Loucy (cell line): Measurements from ENCODE around the gene TRPM3.

Source experiments
- H2AFZ ChIP-seq: fragments of 200-600 bp; sonication (generic); 2 replicates; pipeline ENCODE4 v1.6.0; 2016; ENCODE audit warnings: antibody characterized with exemption, mild to moderate bottlenecking, low read length, moderate library complexity
- H3F3A ChIP-seq: fragments of 200-600 bp; 2 replicates; pipeline ENCODE4 v1.6.0; 2016; ENCODE audit warnings: antibody characterized with exemption, low read depth, mild to moderate bottlenecking
- H3K27me3 ChIP-seq: fragments of 200-600 bp; sonication (generic); 2 replicates; pipeline ENCODE4 v1.6.1; 2014; ENCODE audit warnings: low read length, mild to moderate bottlenecking; ENCODE audit not compliant: insufficient read depth, poor library complexity, severe bottlenecking
- H3K36me3 ChIP-seq: fragments of 200-600 bp; sonication (generic); 2 replicates; pipeline ENCODE4 v1.6.1; 2016; ENCODE audit warnings: low read length; ENCODE audit not compliant: insufficient read depth
- H3K4me1 ChIP-seq: fragments of 200-600 bp; sonication (generic); 2 replicates; pipeline ENCODE4 v1.5.1; 2014; ENCODE audit warnings: low read length, mild to moderate bottlenecking; ENCODE audit not compliant: insufficient read depth, poor library complexity, severe bottlenecking
- H3K4me2 ChIP-seq: fragments of 200-600 bp; sonication (generic); 2 replicates; pipeline ENCODE4 v1.6.0; 2014; ENCODE audit warnings: antibody characterized with exemption, low read length, low read depth, mild to moderate bottlenecking; ENCODE audit not compliant: poor library complexity, severe bottlenecking
- H3K4me3 ChIP-seq: fragments of 200-600 bp; sonication (generic); 2 replicates; pipeline ENCODE4 v1.5.1; 2014; ENCODE audit warnings: low read length, mild to moderate bottlenecking, mixed read lengths; ENCODE audit not compliant: poor library complexity, severe bottlenecking
- H3K79me2 ChIP-seq: fragments of 200-600 bp; sonication (generic); 2 replicates; pipeline ENCODE4 v1.6.1; 2014; ENCODE audit warnings: low read length; ENCODE audit not compliant: insufficient read depth
- H3K9ac ChIP-seq: fragments of 200-600 bp; sonication (generic); 2 replicates; pipeline ENCODE4 v1.6.0; 2014; ENCODE audit warnings: mild to moderate bottlenecking, low read depth, low read length, moderate library complexity; ENCODE audit not compliant: poor library complexity, severe bottlenecking
- H3K9me2 ChIP-seq: fragments of 200-600 bp; sonication (generic); replicated peaks from 2 replicates; pipeline ENCODE4 v1.6.1; 2016; ENCODE audit warnings: low read depth, low read length, mixed read lengths
- H3K9me3 ChIP-seq: fragments of 200-600 bp; sonication (generic); 2 replicates; pipeline ENCODE4 v1.6.1; 2014; ENCODE audit warnings: mild to moderate bottlenecking, antibody characterized with exemption, low read length, low read depth; ENCODE audit not compliant: insufficient read depth
- H4K20me1 ChIP-seq: fragments of 200-600 bp; sonication (generic); 2 replicates; pipeline ENCODE4 v1.6.0; 2014; ENCODE audit warnings: antibody characterized with exemption, low read length, mild to moderate bottlenecking; ENCODE audit not compliant: insufficient read depth, poor library complexity, severe bottlenecking
- EZH2phosphoT487 ChIP-seq: fragments of 200-600 bp; IDR thresholded peaks from 2 replicates; pipeline ENCODE4 v1.6.1; 2018; ENCODE audit warnings: antibody characterized with exemption, mild to moderate bottlenecking, moderate library complexity, borderline replicate concordance
- TF ChIP-seq, protein P1 (sequence below): fragments of 200-600 bp; sonication (generic); conservative IDR thresholded peaks from 2 replicates; pipeline ENCODE4 v1.5.1; 2014; ENCODE audit warnings: mild to moderate bottlenecking, antibody characterized with exemption, low read length

Gene TRPM3

DNA sequence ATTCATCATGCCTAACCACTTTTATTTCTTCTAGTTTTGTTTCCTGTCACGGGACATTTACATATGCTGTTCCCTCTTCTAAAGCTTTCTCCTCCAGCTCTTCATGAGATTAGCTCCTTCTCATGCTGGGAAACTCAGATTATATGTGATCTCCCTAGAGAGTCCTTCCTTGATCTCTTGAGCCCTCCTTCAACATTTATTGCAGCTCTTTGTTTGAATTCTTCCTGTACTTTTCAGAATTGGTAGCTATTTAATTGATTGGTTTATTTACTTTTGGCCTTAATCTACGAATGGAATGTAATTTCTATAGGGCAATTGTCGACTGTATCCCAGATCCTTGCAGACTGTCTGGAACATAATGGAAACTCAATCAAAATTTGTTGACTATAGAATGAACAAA, 9.7 kb upstream of the TRPM3 start:
- Histone ChIP-seq H2AFZ (no peak overlapping the region), H3K9me3 (no peaks in the 10 kb centered on the region), H3F3A (no peaks in the 10 kb centered on the region), H3K27me3 (no peaks in the 10 kb centered on the region), H4K20me1 (no peaks in the 10 kb centered on the region), H3K4me2 (no peak overlapping the region), H3K9ac (no peak overlapping the region), H3K79me2 (no peaks in the 10 kb centered on the region), H3K9me2 (no peaks in the 10 kb centered on the region), H3K36me3 (no peaks in the 10 kb centered on the region), H3K4me3 (no peak overlapping the region), H3K4me1 (no peaks in the 10 kb centered on the region)
- TF ChIP-seq, protein P1, sequence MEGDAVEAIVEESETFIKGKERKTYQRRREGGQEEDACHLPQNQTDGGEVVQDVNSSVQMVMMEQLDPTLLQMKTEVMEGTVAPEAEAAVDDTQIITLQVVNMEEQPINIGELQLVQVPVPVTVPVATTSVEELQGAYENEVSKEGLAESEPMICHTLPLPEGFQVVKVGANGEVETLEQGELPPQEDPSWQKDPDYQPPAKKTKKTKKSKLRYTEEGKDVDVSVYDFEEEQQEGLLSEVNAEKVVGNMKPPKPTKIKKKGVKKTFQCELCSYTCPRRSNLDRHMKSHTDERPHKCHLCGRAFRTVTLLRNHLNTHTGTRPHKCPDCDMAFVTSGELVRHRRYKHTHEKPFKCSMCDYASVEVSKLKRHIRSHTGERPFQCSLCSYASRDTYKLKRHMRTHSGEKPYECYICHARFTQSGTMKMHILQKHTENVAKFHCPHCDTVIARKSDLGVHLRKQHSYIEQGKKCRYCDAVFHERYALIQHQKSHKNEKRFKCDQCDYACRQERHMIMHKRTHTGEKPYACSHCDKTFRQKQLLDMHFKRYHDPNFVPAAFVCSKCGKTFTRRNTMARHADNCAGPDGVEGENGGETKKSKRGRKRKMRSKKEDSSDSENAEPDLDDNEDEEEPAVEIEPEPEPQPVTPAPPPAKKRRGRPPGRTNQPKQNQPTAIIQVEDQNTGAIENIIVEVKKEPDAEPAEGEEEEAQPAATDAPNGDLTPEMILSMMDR: no peak
- no peak for TF ChIP-seq EZH2phosphoT487

DNA sequence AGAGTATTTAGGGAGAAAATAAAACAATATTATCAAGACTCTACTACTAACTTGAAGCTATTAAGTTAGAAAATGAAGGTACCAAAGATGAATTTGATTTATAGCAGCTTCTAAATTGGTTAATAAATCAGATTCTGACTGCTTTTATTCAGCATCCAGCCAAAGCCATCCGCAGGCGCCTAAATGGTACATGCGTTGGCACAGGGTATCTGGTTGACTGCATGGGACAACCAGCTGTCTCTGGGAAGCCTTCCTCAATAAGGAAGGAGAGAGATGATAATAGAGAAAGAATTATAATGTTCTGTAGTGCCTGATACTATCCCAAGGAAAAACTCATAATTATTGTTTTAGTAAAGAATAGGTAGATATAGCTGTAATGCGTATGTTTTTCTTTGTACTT, 9.1 kb upstream of the TRPM3 start:
- no peaks in the 10 kb centered on the region for H3K9me3 ChIP-seq
- H3K36me3 ChIP-seq: no peaks in the 10 kb centered on the region
- no peak overlapping the region for H2AFZ ChIP-seq
- H3F3A ChIP-seq: no peaks in the 10 kb centered on the region
- no peak overlapping the region for H3K9ac ChIP-seq
- no peaks in the 10 kb centered on the region for H3K9me2 ChIP-seq
- H3K79me2 ChIP-seq: no peaks in the 10 kb centered on the region
- H3K4me2 ChIP-seq: no peak overlapping the region
- H3K27me3 ChIP-seq: no peaks in the 10 kb centered on the region
- no peaks in the 10 kb centered on the region for H3K4me1 ChIP-seq
- H4K20me1 ChIP-seq: no peaks in the 10 kb centered on the region
- H3K4me3 ChIP-seq: no peak overlapping the region
- no peak for TF ChIP-seq EZH2phosphoT487
- TF ChIP-seq, protein P1: no peak

DNA sequence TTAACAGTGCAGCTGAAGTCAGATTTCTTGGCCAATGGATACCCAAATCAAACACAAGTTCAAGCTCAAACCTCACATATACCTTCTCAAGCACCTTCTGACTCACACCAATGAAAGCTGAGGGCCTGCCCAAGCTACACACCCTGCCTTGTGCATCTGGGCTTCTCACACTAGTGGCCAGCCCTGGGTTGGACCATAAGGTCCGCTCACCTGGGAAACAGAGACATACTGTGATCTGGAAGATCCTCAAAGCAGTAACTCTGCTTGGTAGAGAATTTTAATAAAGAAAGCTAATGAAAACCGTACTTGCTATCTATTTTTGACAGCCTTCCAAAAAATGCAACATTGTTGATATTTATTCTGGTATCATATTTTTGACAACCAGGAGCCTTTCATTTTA, 7.4 kb upstream of the TRPM3 start:
- H3K4me3 ChIP-seq: no peak overlapping the region
- no peaks in the 10 kb centered on the region for H3K79me2 ChIP-seq
- no peak overlapping the region for H3K4me2 ChIP-seq
- H4K20me1 ChIP-seq: no peaks in the 10 kb centered on the region
- TF ChIP-seq, protein P1: no peak
- no peak for TF ChIP-seq EZH2phosphoT487
- H3K9me3 ChIP-seq: no peaks in the 10 kb centered on the region
- H3K27me3 ChIP-seq: no peaks in the 10 kb centered on the region
- no peaks in the 10 kb centered on the region for H3K9me2 ChIP-seq
- no peaks in the 10 kb centered on the region for H3K4me1 ChIP-seq
- no peaks in the 10 kb centered on the region for H3F3A ChIP-seq
- H2AFZ ChIP-seq: no peak overlapping the region
- H3K36me3 ChIP-seq: no peaks in the 10 kb centered on the region
- H3K9ac ChIP-seq: no peak overlapping the region
